CD4-positive, alpha-beta T cell treated with Interleukin-6 at 100 ng/mL for 8 hours (primary cell): ENCODE results near the gene DLL1.

Experiments used
- DNase-seq: peaks from one replicate; pipeline ENCODE4 v3.0.0-alpha.2; 2020; ENCODE audit warnings: mixed read lengths, low spot score

Gene DLL1

DNA sequence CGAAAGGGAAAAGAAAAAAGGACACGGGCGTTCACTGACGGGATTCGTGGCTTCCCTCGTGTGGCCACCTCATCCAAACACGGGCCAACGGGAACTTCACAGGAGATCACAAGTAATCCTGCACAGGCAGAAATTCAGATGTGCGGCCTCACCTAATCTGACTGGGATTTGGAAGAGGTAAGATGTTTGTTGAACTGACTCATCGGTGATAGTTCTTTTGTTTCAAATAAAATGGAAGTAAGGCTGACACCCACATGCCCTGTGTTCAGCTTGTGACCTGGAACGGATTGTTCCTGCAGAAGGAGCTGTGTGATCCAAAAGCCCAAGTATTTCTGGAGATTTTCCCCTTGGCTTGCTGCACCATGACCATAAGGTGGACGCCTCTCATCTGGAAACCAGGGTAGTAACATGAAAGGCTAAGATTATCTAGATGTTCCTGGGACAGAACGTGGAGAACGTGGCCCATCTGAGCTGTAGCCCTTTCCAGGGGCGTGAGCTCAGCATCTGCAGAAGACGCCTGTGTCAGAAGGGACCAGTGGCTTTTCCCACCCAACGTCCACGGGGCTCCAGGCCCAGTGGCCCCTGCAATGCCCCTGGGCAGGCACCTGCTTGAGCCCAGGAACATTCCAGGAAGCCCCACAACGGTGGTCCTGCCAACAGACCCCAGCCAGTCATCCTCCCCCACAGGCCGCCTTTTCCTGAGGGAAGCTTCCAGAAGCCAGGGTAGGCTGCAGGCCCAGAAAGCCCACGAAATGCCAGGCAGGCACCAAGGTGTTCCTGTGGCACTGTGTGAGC is 39.7 kb downstream of the DLL1 start:
- no peak for DNase-seq

DNA sequence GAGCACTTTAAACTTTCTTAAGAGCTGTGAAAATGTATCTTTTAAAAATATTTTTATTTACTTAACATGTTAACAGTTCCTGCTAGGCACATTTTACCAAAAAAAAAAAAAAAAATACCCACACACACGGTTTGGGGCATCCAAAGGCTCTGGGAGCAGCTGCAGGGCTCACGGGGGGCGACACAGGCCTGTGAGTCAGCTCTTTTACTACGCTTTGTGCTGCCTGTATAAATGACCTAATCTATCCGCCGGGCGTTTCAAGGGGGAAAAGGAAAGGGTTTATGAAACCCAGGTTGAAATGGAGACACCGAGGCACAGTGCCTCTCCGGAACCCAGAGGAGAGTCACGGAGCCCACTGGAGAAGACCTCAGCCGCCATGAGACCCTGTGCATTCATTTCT is 40.4 kb downstream of the DLL1 start:
- DNase-seq = no peak

DNA sequence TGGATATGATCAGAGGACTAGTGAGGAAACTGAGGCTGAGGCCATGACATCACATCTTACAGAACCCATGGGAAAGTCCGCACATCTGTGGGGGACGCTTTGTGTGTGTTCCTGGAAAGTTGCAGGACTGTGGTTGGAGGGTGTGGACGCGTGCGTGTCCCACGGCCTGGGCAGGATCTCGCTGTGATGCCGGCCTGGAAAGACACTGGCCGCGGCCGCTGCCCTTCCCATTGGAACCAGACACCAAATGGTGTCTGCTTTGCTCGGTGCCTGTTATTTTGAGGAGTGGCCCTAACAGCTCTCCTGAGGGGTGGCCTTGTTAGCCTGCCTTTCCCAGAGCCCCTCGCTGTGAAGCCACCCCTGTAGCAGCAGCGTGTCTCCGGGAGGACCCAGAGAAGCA is 41.1 kb downstream of the DLL1 start:
- DNase-seq = no peak

DNA sequence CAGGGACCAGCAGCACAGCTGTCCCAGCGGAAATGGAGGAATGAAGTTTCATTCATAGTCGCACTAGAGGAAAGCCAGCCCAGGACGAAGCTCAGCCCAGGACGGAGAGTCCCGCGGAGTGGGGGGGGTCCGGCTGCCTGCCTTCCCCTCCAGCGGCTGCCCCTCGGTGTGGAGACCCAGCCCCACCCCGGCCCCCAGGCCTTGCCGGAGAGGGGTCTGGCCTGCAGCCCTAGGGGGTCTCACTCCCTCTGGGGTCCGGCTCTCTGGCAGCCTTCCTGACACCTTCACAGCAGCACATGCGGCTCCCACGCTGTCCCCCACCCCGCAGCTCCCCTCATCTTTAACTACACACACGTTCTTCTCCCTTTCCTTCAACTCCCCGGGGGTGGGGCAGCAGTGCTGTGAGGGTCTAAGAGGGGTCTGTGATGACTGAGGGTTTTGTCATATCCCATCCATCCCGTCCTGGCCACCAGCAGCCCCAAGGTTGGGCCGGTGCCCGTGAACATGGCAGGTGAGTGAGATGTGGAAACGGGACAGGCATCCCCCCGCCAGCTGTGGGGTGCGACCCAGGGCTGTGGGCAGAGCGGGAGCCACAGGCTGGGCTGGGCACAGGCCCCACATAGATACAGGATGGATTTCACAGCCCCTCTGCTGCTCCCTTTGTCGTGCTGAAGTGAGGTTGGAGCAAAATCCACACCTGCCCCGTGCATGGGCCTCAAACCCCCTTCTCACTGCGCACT is 41.8 kb downstream of the DLL1 start:
- no peak for DNase-seq

DNA sequence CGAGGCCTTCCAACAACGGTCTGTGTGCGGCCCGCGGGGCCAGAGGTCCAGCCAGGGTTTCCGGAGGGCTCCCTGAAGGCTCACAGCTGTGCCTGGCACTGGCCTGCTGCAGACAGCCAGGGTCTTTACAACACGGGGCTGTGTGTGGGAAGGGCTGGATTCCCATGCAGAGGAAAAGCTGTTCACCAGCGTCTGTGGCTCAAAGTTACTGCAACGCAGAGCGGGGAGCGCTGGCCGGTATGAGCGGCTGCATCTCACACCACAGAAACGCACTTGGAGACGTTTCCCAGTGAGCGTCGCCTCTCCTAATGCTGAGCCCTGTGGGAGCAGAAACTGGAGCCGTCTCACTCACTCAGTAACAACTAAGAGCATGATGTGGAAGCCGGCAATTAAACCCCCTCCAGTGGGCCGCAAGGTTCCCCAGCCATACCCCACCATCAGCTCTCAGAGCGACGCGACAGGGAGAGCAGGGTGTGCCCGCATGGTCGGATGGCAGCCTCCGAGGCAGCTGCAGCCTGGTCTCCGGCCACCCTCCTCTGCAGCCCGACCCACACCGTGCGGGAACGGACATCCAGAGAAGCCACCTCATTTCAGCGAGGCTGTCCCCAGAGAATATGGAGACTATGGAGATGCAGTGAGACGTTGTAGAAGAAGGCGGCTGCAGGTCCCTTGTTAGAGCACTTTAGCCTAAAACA is 42.6 kb downstream of the DLL1 start:
- no peak for DNase-seq

DNA sequence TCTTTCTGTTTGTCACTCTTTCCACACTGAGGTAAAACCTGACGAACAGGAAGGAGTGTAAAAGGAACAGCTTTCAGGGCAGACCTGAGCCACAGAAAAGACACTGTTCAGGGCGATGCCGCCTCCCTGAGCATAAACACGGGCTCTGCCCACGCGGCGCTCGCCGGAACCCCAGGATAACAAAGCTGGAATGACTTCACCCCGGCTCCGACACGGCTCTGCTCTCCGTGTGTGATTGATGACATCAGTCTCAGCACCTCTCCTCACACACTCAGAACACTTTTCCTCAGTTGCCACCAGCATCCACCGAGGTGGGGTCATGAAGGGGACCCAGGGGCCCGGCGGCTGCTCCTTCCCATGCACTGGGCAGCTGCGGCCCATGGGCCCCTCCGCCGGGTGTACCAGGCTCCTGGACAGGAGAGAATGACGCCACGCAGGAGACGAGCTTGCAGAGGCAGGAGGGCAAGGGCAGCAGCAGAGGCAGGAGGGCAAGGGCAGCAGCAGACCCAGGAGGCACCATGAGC is 43.6 kb downstream of the DLL1 start:
- DNase-seq = no peak

DNA sequence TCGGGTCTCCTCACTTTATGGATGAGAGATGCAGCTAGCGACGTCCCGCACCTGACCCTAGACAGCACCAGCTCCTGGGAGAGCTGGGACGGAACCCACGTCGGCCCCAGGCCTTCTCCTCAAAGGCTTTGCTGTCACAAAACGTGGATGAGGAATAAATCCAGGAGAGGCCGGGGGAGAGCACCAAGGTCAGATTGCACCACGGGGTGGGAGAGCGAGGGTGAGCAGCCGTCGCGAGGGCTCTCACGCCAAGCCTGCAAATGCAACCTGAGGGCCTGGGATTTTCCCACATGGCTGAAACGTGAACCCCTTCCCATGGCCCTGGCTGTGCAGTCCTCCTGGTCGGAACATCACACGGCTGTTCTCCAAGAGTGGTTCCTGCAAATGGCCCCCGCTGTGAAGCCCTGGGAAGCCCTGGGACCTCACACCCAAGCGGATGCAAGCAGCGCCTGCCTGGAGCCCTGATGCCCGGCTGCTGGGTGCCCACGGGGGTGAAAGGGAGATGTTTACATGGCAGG is 45.3 kb downstream of the DLL1 start:
- no peak for DNase-seq

DNA sequence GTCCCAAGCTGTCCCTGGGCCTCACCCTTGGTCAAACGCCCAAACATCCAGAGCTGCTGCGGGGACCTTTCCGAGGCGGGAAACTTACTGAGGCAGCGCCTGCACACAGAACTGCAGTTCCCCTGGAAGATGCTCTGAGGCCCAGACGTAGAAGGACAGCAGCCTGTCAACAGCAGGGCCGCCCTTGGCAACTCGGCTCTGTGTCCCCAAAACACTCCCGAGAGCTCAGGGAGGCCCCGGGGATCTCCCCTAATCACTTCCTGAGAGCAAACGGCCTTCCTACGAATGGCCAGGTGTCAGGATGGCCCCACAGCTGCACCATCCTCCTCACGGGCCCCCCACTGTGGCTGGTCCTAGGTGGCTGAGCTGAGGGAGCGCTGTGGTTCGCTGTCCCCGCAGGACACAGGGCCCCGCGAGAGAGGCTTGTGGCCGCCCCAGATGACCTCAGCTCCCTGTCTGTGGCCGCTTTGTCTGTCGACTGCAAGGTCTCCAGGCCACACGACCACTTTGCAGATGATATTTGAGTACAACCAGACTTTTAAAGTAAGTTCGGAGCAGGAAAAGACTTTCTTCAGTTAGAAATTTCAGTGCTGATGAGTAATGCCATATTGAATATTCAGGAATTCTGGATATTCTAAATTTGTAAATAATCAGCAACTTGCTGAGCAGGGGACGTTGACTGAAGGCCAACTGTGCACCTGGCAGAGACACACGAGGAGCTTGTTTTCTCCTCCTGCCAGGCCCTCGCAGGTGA is 46.0 kb downstream of the DLL1 start:
- no peak for DNase-seq

DNA sequence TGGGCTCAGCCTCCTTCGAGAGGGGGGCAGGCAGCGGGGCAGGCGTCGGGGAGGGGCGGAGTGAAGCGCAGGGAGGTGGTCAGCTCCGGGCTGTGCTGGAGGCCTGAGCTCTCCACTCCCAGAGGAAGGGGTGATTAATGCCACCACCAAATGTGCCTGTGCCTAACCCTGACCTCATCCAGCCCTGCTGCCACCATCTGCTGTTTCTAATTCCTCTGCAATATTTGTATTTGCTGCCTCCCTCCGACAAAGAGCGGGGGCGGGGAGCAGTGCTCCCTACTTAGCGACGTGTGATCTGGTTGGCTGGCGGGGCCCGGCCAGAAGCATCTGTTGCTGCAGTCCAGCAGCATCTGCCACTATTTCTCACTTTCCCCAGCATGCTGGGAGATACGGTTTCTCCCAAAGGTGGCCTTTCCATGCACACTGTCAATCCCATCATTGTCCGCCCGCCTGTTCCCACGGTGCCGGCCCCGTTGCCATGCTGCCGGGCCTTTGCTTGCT is 47.0 kb downstream of the DLL1 start:
- DNase-seq = no peak

DNA sequence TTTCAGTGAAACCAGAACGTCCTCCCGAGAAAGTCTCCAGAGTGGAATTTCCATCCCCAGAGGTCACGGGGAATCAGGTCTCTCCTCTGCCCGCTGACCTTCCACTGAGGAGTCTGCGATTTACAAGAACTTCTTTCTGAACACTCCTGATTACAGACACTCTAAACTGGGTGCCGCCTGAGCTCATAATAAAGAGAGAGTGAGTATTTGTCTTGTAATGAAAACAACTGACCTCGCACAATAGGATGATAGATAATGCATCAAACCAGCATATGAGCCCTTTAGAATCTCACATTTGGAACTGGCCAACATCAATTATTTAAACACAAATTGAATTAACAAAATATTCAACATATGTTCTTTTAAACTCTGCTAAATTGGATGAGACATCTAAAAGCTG is 47.5 kb downstream of the DLL1 start:
- DNase-seq = no peak

DNA sequence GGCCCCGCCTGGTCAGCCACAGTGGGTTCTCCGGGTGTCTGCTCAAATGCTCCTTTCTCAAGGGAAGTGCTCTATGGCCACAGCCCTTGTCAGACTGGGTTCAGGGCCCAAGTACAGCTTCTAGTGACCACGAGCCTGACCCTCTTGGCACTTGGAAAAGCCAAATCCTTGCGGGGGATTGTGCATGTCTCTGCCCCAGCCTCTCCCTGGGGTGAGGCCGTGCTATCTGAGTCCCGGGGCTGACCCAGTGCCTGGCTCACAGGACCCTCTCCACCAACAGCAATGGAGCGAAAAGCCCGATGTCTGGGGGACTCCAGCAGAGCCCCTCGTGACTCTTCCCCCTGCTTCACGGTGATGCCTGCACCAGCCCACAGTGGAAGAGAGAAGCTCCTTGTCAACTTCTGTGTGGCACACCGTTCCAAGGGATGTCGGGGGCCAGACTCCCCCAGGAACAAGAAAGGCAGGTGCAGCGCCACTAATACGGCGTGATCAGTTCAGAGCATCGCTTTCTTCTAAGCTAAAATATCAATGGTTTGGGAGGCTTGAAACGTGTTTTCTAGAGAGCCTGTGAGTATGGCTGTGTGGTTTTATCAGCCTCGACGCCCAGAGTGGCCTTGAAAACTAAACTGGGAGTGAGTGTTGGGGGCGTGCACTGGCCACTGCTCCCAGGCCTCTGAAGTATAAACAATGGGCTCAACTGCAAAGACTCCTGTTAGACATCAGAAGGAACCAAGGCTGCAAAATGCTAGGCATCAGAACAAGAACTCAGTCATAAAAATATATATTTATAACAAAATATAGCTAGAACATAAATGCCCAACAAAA is 51.9 kb downstream of the DLL1 start:
- no peak for DNase-seq

DNA sequence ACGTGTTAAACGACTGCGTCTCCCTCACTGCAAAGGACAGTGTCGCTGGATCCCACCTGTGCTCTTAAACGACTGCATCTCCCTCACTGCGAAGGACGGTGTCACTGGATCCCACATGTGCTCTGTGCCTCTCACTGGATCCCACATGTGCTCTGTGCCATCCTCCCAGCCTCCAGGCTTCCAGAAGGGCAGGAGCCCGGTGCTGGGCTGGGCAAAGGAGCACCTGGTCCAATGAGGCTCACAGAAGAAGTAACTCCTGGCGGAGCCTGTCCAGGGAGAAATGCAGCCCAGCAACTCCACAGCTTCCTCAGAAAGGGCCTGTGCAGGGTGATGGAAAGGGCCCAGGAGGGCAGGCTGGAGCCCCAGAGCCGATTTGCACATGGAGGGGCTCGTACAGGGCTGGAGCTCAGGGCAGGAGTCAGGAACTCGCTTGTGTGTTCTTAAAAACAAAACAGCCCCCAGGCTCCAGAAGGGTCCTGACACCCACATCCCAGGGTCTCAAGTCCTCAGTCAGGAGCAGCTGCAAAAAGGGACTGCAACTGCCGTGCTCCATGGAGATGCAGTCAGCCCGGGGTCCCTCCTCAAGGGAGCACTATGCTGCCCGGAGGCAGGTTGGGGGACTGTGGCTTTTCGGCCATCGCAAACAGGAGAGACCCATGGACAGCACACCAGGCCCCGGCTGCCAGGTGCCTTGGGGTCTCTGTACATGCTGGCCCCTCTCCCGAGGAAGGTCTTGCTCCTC is 52.7 kb downstream of the DLL1 start:
- no peak for DNase-seq

DNA sequence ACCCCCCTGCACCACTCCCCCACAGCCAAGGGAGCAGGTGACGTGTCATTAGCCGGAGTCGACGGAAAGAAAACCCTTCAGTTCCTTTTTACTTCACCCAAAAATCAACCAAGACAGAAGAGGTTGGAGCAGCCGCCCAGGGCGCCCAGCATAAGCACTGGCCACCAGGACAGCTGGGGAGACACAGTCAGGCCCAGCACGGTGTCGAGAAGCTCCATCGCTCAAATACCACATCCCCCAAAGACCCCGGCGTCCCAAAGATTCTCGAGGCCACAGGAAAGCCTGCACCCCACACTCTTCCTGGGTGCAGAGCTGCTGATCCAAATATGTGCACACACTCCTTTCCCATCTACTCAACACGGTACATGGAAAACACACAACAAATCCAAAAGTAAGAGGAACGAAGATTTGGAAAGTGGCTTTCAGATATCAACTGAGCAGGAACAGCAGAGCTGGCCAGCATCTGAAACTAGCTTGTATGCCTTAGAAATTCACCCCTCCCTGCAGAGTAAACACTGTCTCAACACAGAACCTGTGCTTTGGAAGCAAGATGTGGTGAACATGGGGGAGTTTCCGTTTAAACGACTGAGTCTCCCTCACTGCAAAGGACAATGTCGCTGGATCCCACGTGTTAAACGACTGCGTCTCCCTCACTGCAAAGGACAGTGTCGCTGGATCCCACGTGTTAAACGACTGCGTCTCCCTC is 54.6 kb downstream of the DLL1 start:
- DNase-seq = no peak

DNA sequence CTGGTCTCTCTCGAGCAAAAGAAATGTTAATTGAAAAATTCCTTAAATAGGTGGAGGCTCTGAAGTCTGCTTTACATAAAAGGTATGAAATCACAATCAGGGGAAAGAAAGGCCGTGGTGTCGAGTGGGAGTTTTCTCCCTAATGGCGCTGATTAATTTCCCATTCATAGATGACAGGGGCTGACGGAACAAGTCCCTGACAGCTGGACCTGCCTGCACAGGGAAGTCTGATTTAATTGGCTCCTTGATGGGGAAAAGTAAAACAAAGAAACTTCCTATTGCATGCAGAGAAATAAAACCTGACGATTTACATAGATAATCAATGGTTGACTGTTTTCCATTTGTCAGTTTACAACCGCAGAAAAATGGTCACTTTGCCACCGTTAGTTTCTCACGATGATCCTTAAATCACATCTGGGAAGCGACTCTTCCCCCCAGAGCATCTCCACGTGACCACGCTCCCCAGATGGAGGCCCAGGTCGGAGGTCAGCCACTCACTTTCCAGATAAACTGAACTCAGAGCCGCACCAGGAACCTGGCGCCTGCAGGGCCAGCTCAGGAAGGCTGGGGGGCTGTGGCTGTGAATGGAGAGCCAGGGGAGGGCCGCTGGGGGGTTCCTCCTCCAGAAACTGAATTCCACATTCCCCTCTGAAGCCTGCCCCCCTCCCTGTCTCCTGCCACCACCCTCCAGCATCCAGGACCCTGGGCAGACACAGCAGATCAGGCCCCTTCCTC is 55.3 kb downstream of the DLL1 start:
- DNase-seq = no peak

DNA sequence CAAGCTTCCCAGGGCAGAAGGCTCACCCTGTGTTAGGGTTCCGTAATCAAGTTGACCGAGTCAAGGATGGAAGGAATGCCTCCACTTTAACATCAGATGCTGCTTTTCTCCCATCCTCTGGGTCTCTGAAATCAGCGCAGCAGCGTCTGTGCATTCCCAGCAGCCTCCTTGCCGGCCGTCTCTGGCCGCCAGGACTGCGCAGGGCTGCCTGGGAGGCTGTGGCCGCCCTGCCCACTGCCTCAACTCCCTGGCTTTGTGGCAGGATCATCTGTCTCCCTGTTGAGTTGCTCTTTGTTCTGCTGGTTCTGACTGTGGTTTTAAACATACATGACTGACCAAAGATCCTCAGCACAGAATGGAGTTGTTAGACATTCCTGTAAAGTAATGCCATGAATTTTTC is 56.5 kb downstream of the DLL1 start:
- DNase-seq = no peak

DNA sequence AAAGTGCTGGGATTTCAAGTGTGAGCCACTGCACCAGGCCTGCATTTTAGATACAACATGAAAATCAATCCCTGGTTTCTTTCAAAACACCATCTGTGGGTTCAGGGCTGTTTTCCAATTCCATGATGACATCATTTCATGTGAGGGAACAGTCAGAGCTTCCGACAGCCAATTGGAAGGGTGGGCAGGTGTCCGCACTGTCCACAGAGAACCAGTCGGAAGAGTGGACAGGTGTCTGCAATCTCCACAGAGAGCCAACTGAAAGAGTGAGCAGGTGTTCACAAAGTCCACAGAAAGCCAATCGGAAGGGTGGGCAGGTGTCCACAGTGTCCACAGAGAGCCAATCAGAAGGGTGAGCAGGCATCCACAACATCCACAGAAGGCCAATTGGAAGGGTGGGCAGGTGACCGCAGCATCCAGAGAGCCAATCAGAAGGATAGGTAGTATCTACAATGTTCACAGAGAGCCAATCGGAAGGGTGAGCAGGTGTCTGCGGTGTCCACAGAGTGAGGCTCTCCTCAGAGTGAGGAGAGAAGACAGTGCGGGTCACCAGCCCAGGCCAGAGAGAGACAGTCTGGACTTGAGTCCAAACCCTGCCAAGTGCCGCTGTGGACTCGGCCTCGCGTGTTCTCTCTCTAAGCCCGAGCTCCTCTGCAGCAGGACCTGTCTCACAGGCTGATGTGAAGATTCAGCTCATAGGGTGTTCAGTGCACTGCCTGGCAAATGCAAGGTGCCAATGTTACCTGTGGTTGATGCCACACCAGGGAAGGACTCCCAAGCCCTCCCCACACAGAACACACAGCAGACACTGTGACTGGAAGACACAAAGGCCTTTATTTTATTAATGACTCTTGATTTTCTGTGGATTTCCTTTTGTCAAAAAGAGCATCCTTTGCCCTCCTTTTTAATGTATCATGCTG is 57.3 kb downstream of the DLL1 start:
- no peak for DNase-seq
